ENCODE results near the gene SENP5. TPM values are rescaled to one million over a fixed set of nuclear protein-coding genes. Genes with fewer than 3 reads are reported as not detected.

SENP5 gene
- total and polyA plus RNA-seq, 2 of the 8 experiments (the other 6 are each of a cell fraction or from before 2014, with no cell fraction given): 6.7 to 27.3 TPM

DNA sequence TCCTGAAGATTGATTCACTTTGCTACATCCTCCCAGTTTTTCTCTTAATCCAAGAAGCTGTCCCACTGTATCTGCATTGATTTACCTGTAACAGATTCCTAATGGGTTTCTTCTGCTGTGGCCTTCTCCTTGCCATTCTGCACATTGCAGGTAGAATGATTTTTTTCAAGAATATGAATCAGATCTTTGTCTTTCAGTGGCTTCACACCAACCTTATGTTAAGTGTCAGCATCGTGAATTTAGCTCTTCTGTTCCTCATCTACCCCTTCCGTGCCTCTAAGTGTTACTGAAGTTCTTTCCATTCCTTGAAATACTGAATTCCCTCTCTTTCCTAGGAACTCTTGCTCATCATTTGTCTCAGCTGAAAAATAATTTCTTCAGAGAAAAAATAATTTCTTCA is 7.5 kb downstream of the SENP5 start:
- no peak overlapping the region for H3K14ac ChIP-seq (ENCODE audit: insufficient read length)
- no peak overlapping the region for H2BK12ac ChIP-seq (ENCODE audit: low read depth, low read length)
- no peak overlapping the region for H2AFZ ChIP-seq (ENCODE audit: low read length)
- H3K27ac ChIP-seq (ENCODE audit: low read depth, low read length): no peak overlapping the region
- H4K20me1 ChIP-seq (replicated peaks in 1 of 2; ENCODE audit: control insufficient read depth in 1 of 2, insufficient read depth in 2 of 2, low read length in 2 of 2): peaks cover 0 to 8% of the 10 kb centered on the region in 2 experiments
- H3K4ac ChIP-seq (replicated peaks; ENCODE audit: insufficient read length, low read depth, low read length): no peak overlapping the region
- H2BK5ac ChIP-seq (ENCODE audit: low read depth, low read length): no peak overlapping the region
- H3K18ac ChIP-seq (ENCODE audit: extremely low read depth, low read length): no peak overlapping the region
- H3K4me1 ChIP-seq (replicated peaks in 1 of 4; ENCODE audit: control insufficient read depth in 3 of 4, insufficient read depth in 4 of 4, low read length in 3 of 4): no peaks in the 10 kb centered on the region
- H3K36me3 ChIP-seq (ENCODE audit: control insufficient read depth in 2 of 4, insufficient read depth in 4 of 4, low read length in 3 of 4): no peaks in the 10 kb centered on the region; a peak in 1 of 8 replicates
- no peaks in the 10 kb centered on the region for H3K27me3 ChIP-seq (replicated peaks in 1 of 4; ENCODE audit: control insufficient read depth in 3 of 4, extremely low read depth in 1 of 4, insufficient read depth in 3 of 4, low read length in 3 of 4)
- no peak overlapping the region for H2AK5ac ChIP-seq (ENCODE audit: low read depth, low read length)
- H3K9ac ChIP-seq (replicated peaks in 1 of 4; ENCODE audit: extremely low read depth in 1 of 4, low read depth in 3 of 4, low read length in 3 of 4): no peak overlapping the region
- no peaks in the 10 kb centered on the region for H3K23me2 ChIP-seq (ENCODE audit: low read depth, low read length)
- H2BK20ac ChIP-seq (ENCODE audit: low read length): no peak overlapping the region
- H3K23ac ChIP-seq (ENCODE audit: insufficient read length): no peak overlapping the region
- no peak overlapping the region for H2BK120ac ChIP-seq (replicated peaks; ENCODE audit: low read depth, low read length)
- ChIA-PET CTCF (ENCODE audit: partially characterized antibody) (interaction anchor here (0.7 to 1.7 kb wide), 5 partner anchors 10 to 158 kb away, joined by 3 to 4 read pairs (median 4); no protein-coding TSS in a partner anchor), POLR2A (ENCODE audit: partially characterized antibody) (interaction anchor here (0.6 kb wide), 1 partner anchor 320 kb away, joined by 6 read pairs; no protein-coding TSS in a partner anchor)
- no peak overlapping the region for H2BK15ac ChIP-seq (ENCODE audit: low read length)
- no peak overlapping the region for H3K4me3 ChIP-seq (ENCODE audit: extremely low read depth in 1 of 4, insufficient read depth in 2 of 4, low read depth in 3 of 4, low read length in 4 of 4)
- no peak overlapping the region for H3K56ac ChIP-seq (replicated peaks; ENCODE audit: insufficient read length, low read depth, low read length)
- no peak overlapping the region for H4K91ac ChIP-seq (replicated peaks; ENCODE audit: insufficient read length, low read length)
- peaks cover 8 to 86% of the 10 kb centered on the region in 2 experiments for H3K79me2 ChIP-seq (ENCODE audit: control insufficient read depth in 1 of 2, insufficient read depth in 2 of 2, low read length in 2 of 2)
- H4K5ac ChIP-seq (ENCODE audit: insufficient read length, low read depth, low read length): no peak overlapping the region
- no peaks in the 10 kb centered on the region for H3K9me3 ChIP-seq (ENCODE audit: insufficient read depth in 2 of 2, low read depth in 1 of 2, low read length in 1 of 2)
- no peak overlapping the region for H3K4me2 ChIP-seq (ENCODE audit: insufficient read depth in 1 of 2, low read depth in 2 of 2, low read length in 2 of 2)
- FAIRE-seq (no peak), DNase-seq (ENCODE audit: low read depth in 1 of 2, low spot score in 2 of 2) (no peak)
- TF ChIP-seq SRF (IDR thresholded peaks at IDR 0.05; ENCODE audit: low read depth, low read length) (no peak), RNF2 (IDR thresholded peaks at IDR 0.05; ENCODE audit: borderline replicate concordance, low read depth, low read length, missing control alignments, poor library complexity, severe bottlenecking) (no peak), RAD21 (IDR thresholded peaks at IDR 0.05 in 1 of 2, conservative IDR thresholded peaks at IDR 0.05 in 1 of 2; ENCODE audit: low read depth in 2 of 2, low read length in 2 of 2) (no peak), JUN (IDR thresholded peaks at IDR 0.05; ENCODE audit: low read depth, low read length) (no peak), BACH1 (IDR thresholded peaks at IDR 0.05; ENCODE audit: low read length) (no peak), TAF7 (optimal IDR thresholded peaks at IDR 0.05; ENCODE audit: borderline replicate concordance, low read depth, low read length) (no peak), RBBP5 (IDR thresholded peaks at IDR 0.05; ENCODE audit: borderline replicate concordance, low read depth, low read length) (no peak), JUND (IDR thresholded peaks at IDR 0.05; ENCODE audit: low read length) (no peak), HDAC6 (IDR thresholded peaks at IDR 0.05; ENCODE audit: low read depth, low read length) (no peak), TBP (IDR thresholded peaks at IDR 0.05; ENCODE audit: low read depth, low read length) (no peak), CHD2 (IDR thresholded peaks at IDR 0.05; ENCODE audit: low read length) (no peak), SP1 (IDR thresholded peaks at IDR 0.05; ENCODE audit: low read depth, low read length) (no peak)
- TF ChIP-seq, protein P1, sequence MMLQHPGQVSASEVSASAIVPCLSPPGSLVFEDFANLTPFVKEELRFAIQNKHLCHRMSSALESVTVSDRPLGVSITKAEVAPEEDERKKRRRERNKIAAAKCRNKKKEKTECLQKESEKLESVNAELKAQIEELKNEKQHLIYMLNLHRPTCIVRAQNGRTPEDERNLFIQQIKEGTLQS (IDR thresholded peaks at IDR 0.05; ENCODE audit: insufficient read depth, low read depth, low read length): no peak
- no peak overlapping the region for H4K8ac ChIP-seq (ENCODE audit: extremely low read depth, insufficient read depth, low read length)
- H3K79me1 ChIP-seq (ENCODE audit: low read depth, low read length): peaks cover 5% of the 10 kb centered on the region; the same call in 1 of the 2 replicates
- WGBS, 2 experiments (ENCODE audit: extremely low coverage in 1 of 2, insufficient coverage in 1 of 2, insufficient read length in 1 of 2, insufficient replicate concordance in 2 of 2, low coverage in 1 of 2, low lambda C conversion rate in 2 of 2, missing lambda C conversion rate in 1 of 2): 87% methylated on average over 2 of the region's 2 CpGs; no CpG with 5 or more reads in 1 of the 2 experiments
